Kidney (tissue), 22 donors: ENCODE data around the gene NCMAP. TPM values are rescaled to one million over a fixed set of nuclear protein-coding genes. Genes with fewer than 3 reads are reported as not detected.

Experiments used
- DNase-seq, 5 donors: peaks; one replicate each; pipeline ENCODE4 v3.0.0-alpha.2; 2013 to 2020
- FAIRE-seq: peaks from 2 replicates; lab custom pipeline; 2012; peaks lifted over from hg19 to GRCh38; lab: Jason Lieb, UNC
- H3K27ac ChIP-seq, 2 donors: one replicate each; pipeline ENCODE4 v1.7.0; 2013; ENCODE audit warnings: low read depth in 2 of 2, low read length in 2 of 2, inconsistent platforms in 1 of 2
- H3K27me3 ChIP-seq: one replicate; pipeline ENCODE4 v1.7.1; 2013; ENCODE audit warnings: low read length, inconsistent platforms; ENCODE audit not compliant: control insufficient read depth, insufficient read depth
- H3K36me3 ChIP-seq, 3 donors: one replicate each; pipeline versions ENCODE4 v1.7.0 to v1.7.1; 2013; ENCODE audit warnings: low read length in 3 of 3, control low read depth in 1 of 3, inconsistent platforms in 1 of 3; ENCODE audit not compliant: insufficient read depth in 3 of 3, control insufficient read depth in 2 of 3
- H3K4me1 ChIP-seq, 3 donors: one replicate each; pipeline versions ENCODE4 v1.7.0 to v1.7.1; 2013; ENCODE audit warnings: low read length in 3 of 3, inconsistent platforms in 1 of 3, low read depth in 1 of 3; ENCODE audit not compliant: control insufficient read depth in 2 of 3, insufficient read depth in 2 of 3
- H3K4me3 ChIP-seq, 3 donors: one replicate each; pipeline versions ENCODE4 v1.7.0 to v1.8.1; 2013; ENCODE audit warnings: low read length in 3 of 3, control low read depth in 1 of 3, inconsistent platforms in 1 of 3
- H3K9ac ChIP-seq, 3 donors: one replicate each; pipeline versions ENCODE4 v1.7.0 to v1.7.1; 2013; ENCODE audit warnings: low read length in 3 of 3, control low read depth in 1 of 3, inconsistent platforms in 1 of 3
- H3K9me3 ChIP-seq, 3 donors: one replicate each; pipeline versions ENCODE4 v1.7.0 to v1.7.1; 2013; ENCODE audit warnings: low read length in 3 of 3, control low read depth in 1 of 3, inconsistent platforms in 1 of 3; ENCODE audit not compliant: control insufficient read depth in 2 of 3, insufficient read depth in 1 of 3
- CTCF ChIP-seq: IDR thresholded peaks from 3 replicates; pipeline ENCODE4 v1.5.1; 2012; ENCODE audit warnings: mild to moderate bottlenecking, moderate library complexity, borderline replicate concordance; ENCODE audit not compliant: insufficient read depth; ENCODE audit errors: extremely low read depth
- intact Hi-C: fragments of 100-400 bp; cut with DNase I; formaldehyde crosslinking; loops from one replicate; pipeline ENCODE4 v1.11.1; 2022
- long read RNA-seq, 10 donors: library from polyadenylated mRNA in 1 of 10; unstranded in 1 of 10; transcript quantifications; one replicate each; pipeline ENCODE4 v2.0.0 and lab custom pipeline, GENCODE V29; 2021 to 2026
- polyA plus RNA-seq: library from polyadenylated mRNA; stranded (reverse); fragments of 350-450 nt; fragmentation: Illumina TruSeq; extraction: RNeasy Lipid Tissue Mini Kit (QIAGEN cat#74804); gene quantifications from one replicate; pipeline ENCODE4 v1.2.3, GENCODE V29; 2014; ENCODE audit warnings: low read depth, low replicate concordance; ENCODE audit not compliant: insufficient read depth
- total RNA-seq: library from RNA; stranded (reverse); fragmentation: NEBNext Ultra II Directional; extraction: Animal tissue kit (Norgen Biotek cat#: 25700); gene quantifications from one replicate; pipeline ENCODE4 v1.2.1, GENCODE V29; 2021
- donor health status: control.
- donor health status: control.
- donor health status: control.
- donor health status: control.
- donor health status: control.
- donor health status: DM: yes; HTN: yes; CAD: no.
- donor health status: Normal renal cell carcinoma (clear cell type).

NCMAP gene
- total RNA-seq (11.0 TPM), polyA plus RNA-seq (0.65 TPM)
- long read RNA-seq, donor 1, partial matches to known transcripts: 0 of 1 reads
- long read RNA-seq, donor 1, other reads (novel, unspliced or antisense): 0 of 1 reads
- long read RNA-seq, donor 2: 0 reads
- long read RNA-seq, donor 3: 0 reads
- long read RNA-seq, donor 4: 0 reads
- long read RNA-seq, donor 5: 0 reads
- long read RNA-seq, donor 6: 0 reads
- long read RNA-seq, donor 7, transcript NCMAP-201 (4 exons, 3,953 nt): major isoform, 11 of 25 reads
- long read RNA-seq, donor 7, partial matches to known transcripts: 1 of 25 reads
- long read RNA-seq, donor 7, other reads (novel, unspliced or antisense): 13 of 25 reads
- long read RNA-seq, donor 8: 0 reads
- long read RNA-seq, donor 9: 0 reads
- long read RNA-seq, donor 10, partial matches to known transcripts: 0 of 1 reads
- long read RNA-seq, donor 10, other reads (novel, unspliced or antisense): 0 of 1 reads

- H3K36me3 ChIP-seq: no peaks in the 10 kb centered on the region
- FAIRE-seq (no peak), DNase-seq (peak in 4 of 5 donors; percentile 38 to 75 (median 59))
- no peaks in the 10 kb centered on the region for H3K27me3 ChIP-seq
- peaks cover 0 to 2% (median 0%) of the 10 kb centered on the region in 3 donors for H3K4me1 ChIP-seq
- peak within 1 kb of the TSS in 2 of 3 donors; percentile 35 to 44 for H3K4me3 ChIP-seq
- no peak for TF ChIP-seq CTCF
- no peaks in the 10 kb centered on the region for H3K9me3 ChIP-seq
- intact Hi-C loops: no loop called here
- peak within 1 kb of the TSS in 1 of 3 donors; percentile 40 for H3K9ac ChIP-seq
- no peak within 1 kb of the TSS for H3K27ac ChIP-seq
Measured at GRCh38 chr1:24555591-24556413, at the start of gene NCMAP. Gene NCMAP, plus strand, starts transcription at chr1:24556087. Its CDS starts 39,344 bp downstream, at chr1:24595431.

- H3K4me1 ChIP-seq: peaks cover 0 to 5% (median 0%) of the 10 kb centered on the region in 3 donors
- H3K36me3 ChIP-seq: no peaks in the 10 kb centered on the region
- intact Hi-C loops: no loop called here
- H3K9ac ChIP-seq: no peak overlapping the region
- H3K27me3 ChIP-seq: no peaks in the 10 kb centered on the region
- no peak for DNase-seq
- no peak for FAIRE-seq
- no peak overlapping the region for H3K4me3 ChIP-seq
- no peaks in the 10 kb centered on the region for H3K9me3 ChIP-seq
- no peak overlapping the region for H3K27ac ChIP-seq
- no peak for TF ChIP-seq CTCF
Measured at GRCh38 chr1:24506691-24507381, 49.1 kb upstream of the NCMAP start.

GRCh38 chr1:24507405-24507804 is 48.5 kb upstream of the NCMAP start:
- intact Hi-C loops: no loop called here
- FAIRE-seq (no peak), DNase-seq (no peak)
- H3K4me1 ChIP-seq: peaks cover 0 to 4% (median 0%) of the 10 kb centered on the region in 3 donors
- H3K36me3 ChIP-seq: no peaks in the 10 kb centered on the region
- H3K9me3 ChIP-seq: no peaks in the 10 kb centered on the region
- no peak for TF ChIP-seq CTCF
- H3K4me3 ChIP-seq: no peak overlapping the region
- H3K27ac ChIP-seq: no peak overlapping the region
- H3K9ac ChIP-seq: no peak overlapping the region
- no peaks in the 10 kb centered on the region for H3K27me3 ChIP-seq
